Tibial nerve (tissue), 4 donors: ENCODE results near the gene MAPKAPK2. TPM values are rescaled to one million over a fixed set of nuclear protein-coding genes. Genes with fewer than 3 reads are reported as not detected.

Experiments
- DNase-seq, 2 donors: peaks; one replicate each; pipeline ENCODE4 v3.0.0-alpha.2; 2019; ENCODE audit warnings: low spot score in 2 of 2
- H3K27ac ChIP-seq, 4 donors: fragments of 200-600 bp; sonication (generic) in 3 of 4; one replicate each; pipeline ENCODE4 v1.5.1; 2017 to 2019; ENCODE audit warnings: mild to moderate bottlenecking in 1 of 4
- H3K27me3 ChIP-seq, 2 donors: fragments of 200-600 bp; sonication (generic) in 1 of 2; one replicate each; pipeline versions ENCODE4 v1.5.1 to v1.6.0; 2017 to 2019
- H3K36me3 ChIP-seq, 3 donors: fragments of 200-600 bp; sonication (generic); one replicate each; pipeline ENCODE4 v1.5.1; 2018 to 2019
- H3K4me1 ChIP-seq, 4 donors: fragments of 200-600 bp; sonication (generic) in 3 of 4; one replicate each; pipeline ENCODE4 v1.5.1; 2017 to 2019
- H3K4me3 ChIP-seq, 4 donors: fragments of 200-600 bp; sonication (generic) in 3 of 4; one replicate each; pipeline ENCODE4 v1.5.1; 2017 to 2019; ENCODE audit warnings: mild to moderate bottlenecking in 1 of 4, moderate library complexity in 1 of 4
- H3K9me3 ChIP-seq, 4 donors: fragments of 200-600 bp; sonication (generic) in 3 of 4; one replicate each; pipeline ENCODE4 v1.5.1; 2017 to 2019
- EP300 ChIP-seq, 2 donors: sonication (generic); formaldehyde crosslinking; IDR thresholded peaks; one replicate each; pipeline ENCODE4 v1.6.1; 2017; ENCODE audit warnings: antibody characterized with exemption in 2 of 2, mild to moderate bottlenecking in 1 of 2
- POLR2A ChIP-seq, 2 donors: fragments of 450-650 bp; IDR thresholded peaks; one replicate each; pipeline ENCODE4 v1.6.1; 2017; ENCODE audit warnings: antibody characterized with exemption in 2 of 2, mild to moderate bottlenecking in 2 of 2, moderate library complexity in 2 of 2
- WGBS, 2 donors: methylation state at CpG; one replicate each; pipeline ENCODE4 v1.1.5; 2018; 5-methylcytosine and 5-hydroxymethylcytosine counted together
- total RNA-seq, 4 donors: library from RNA; depleted of rRNA; stranded (reverse); fragments of >200 nt; gene quantifications; one replicate each; pipeline ENCODE4 v1.1.0, GENCODE V29; 2016
- TF ChIP-seq, protein P1 (sequence below), 5 experiments: fragments of 200-600 bp in 3 of 5; fragments of 450-650 bp in 2 of 5; sonication (generic) in 3 of 5; IDR thresholded peaks; one replicate each; pipeline ENCODE4 v1.5.1; 2016 to 2019; ENCODE audit warnings: antibody characterized with exemption in 5 of 5, mild to moderate bottlenecking in 3 of 5, moderate library complexity in 2 of 5

The MAPKAPK2 gene
- total RNA-seq, 4 donors from 2014 or later, result 30.6 to 49.5 (median 38.2) TPM

DNA sequence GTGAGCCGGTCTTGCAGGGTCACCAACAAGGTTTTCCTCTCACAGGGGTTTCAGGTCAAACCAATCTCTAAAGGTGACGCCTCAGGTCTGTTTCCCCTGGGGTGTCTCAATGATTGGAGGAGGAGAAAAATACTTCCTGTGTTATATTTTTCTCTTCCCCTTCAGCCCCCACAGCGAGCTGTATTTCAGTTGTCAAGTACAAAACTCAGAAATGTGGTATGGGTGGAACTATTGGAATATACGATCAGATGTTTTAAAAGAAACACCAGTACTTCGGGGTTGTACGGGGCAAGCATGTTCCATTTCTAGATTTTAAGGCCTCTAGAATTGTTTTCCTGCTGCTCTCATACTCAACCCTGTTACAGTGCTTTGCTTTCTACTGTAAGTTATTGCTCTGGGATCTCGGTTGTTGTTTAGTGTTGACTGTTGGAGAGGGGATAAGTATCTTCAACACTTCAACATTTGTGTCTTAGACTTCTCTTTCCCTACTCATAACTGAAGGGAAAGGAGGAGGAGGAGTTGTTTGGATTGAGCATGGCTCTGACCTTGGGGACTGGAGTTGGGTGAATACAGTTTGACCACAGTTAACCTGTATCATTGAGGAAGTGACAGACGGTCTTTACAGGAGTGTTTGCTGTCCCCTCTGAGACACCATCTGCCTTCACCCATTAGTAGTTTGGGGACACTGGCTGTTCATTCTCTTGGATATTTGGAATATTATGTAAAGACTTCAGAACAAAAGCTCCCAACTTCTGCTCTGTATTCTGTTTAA lies 2.0 kb downstream of the MAPKAPK2 start:
- no peak for DNase-seq
- Histone ChIP-seq H3K27me3 (peaks cover 0 to 11% of the 10 kb centered on the region in 2 donors), H3K9me3 (no peaks in the 10 kb centered on the region), H3K27ac (peak overlapping the region; percentile 89 to 99 (median 96)), H3K4me3 (peak overlapping the region; percentile 76 to 88 (median 82)), H3K4me1 (peaks cover 0 to 64% (median 42%) of the 10 kb centered on the region in 4 donors), H3K36me3 (no peaks in the 10 kb centered on the region)
- TF ChIP-seq, protein P1, sequence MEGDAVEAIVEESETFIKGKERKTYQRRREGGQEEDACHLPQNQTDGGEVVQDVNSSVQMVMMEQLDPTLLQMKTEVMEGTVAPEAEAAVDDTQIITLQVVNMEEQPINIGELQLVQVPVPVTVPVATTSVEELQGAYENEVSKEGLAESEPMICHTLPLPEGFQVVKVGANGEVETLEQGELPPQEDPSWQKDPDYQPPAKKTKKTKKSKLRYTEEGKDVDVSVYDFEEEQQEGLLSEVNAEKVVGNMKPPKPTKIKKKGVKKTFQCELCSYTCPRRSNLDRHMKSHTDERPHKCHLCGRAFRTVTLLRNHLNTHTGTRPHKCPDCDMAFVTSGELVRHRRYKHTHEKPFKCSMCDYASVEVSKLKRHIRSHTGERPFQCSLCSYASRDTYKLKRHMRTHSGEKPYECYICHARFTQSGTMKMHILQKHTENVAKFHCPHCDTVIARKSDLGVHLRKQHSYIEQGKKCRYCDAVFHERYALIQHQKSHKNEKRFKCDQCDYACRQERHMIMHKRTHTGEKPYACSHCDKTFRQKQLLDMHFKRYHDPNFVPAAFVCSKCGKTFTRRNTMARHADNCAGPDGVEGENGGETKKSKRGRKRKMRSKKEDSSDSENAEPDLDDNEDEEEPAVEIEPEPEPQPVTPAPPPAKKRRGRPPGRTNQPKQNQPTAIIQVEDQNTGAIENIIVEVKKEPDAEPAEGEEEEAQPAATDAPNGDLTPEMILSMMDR (IDR thresholded peaks at IDR 0.05), result no peak
- no peak for TF ChIP-seq POLR2A (IDR thresholded peaks at IDR 0.05)
- 6 to 14% methylated on average over 8 of the region's 8 CpGs for WGBS, 2 donors

DNA sequence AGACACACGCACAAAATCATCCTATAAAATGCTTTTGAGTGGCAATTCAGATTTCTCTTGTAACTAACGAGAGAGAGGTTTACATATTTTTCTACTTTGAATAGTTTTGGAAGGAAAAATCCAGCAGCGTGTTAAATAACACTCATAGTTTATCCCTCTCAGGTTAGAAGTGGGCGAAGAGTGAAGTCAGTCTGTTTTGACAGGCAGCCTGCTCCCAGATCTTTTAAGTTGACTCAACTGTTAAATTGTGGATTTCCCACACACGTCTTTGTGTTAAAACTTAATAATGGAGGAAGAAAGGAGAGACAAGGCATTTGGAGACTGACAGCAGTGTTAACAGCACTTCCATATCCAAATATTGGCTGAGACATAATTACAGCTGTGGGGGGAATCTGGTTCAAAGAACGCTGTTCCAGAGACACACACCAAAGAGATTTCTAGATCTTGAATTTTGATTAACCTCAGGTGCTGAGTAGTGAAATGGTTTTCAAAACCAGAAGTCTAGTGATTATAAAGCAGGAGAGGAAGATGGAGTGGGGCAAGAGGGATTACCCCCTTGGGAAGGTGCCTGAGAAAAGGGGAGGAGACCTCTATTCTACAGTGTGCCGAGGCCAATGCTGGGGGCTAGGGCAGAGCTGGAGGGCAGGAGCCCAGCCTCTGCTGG lies 2.7 kb downstream of the MAPKAPK2 start:
- 59% methylated on average over 7 of the region's 7 CpGs for WGBS, 2 donors
- H3K27ac ChIP-seq, result peak overlapping the region in 2 of 4 donors; percentile 96 to 97
- H3K9me3 ChIP-seq, result no peaks in the 10 kb centered on the region
- peak overlapping the region in 3 of 4 donors; percentile 76 to 88 (median 80) for H3K4me3 ChIP-seq
- H3K36me3 ChIP-seq, result no peaks in the 10 kb centered on the region
- peaks cover 0 to 11% of the 10 kb centered on the region in 2 donors for H3K27me3 ChIP-seq
- no peak for DNase-seq
- peaks cover 0 to 72% (median 49%) of the 10 kb centered on the region in 4 donors for H3K4me1 ChIP-seq
- no peak for TF ChIP-seq EP300 (IDR thresholded peaks at IDR 0.05)
- TF ChIP-seq POLR2A (IDR thresholded peaks at IDR 0.05), result no peak

DNA sequence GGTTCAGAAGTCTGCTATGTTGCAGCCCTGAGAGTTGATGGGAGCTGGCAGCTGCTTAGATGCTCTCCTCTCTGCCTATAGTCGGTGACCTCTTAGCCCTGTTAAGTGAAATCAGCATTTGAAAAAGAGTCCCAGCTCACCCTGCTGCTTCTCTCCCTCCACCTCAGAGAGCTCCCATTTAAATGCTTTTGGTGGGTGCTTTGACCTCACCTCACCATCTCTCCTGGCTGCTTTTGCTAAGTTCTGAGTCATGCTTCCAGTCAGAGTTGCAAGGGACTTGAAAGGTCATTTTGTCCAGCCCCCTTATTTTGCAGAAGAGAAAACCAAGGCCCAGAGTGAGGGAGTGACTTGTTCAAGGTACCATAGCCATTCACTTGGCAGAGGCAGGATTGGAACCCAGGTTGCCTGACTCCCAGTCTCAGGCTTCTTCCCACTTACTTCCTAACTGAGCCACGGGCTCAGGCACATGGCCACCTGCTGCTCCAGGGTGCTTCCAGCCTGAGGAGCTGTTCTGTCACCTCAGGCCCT lies 3.3 kb downstream of the MAPKAPK2 start:
- Histone ChIP-seq H3K27ac (no peak overlapping the region), H3K27me3 (peaks cover 0 to 11% of the 10 kb centered on the region in 2 donors), H3K4me1 (peaks cover 0 to 78% (median 55%) of the 10 kb centered on the region in 4 donors), H3K36me3 (no peaks in the 10 kb centered on the region), H3K4me3 (no peak overlapping the region), H3K9me3 (no peaks in the 10 kb centered on the region)
- 49 to 58% methylated on average over 2 of the region's 2 CpGs for WGBS, 2 donors
- DNase-seq, result no peak
- TF ChIP-seq, protein P1 (IDR thresholded peaks at IDR 0.05), result no peak
- TF ChIP-seq POLR2A (IDR thresholded peaks at IDR 0.05), result no peak
- no peak for TF ChIP-seq EP300 (IDR thresholded peaks at IDR 0.05)

DNA sequence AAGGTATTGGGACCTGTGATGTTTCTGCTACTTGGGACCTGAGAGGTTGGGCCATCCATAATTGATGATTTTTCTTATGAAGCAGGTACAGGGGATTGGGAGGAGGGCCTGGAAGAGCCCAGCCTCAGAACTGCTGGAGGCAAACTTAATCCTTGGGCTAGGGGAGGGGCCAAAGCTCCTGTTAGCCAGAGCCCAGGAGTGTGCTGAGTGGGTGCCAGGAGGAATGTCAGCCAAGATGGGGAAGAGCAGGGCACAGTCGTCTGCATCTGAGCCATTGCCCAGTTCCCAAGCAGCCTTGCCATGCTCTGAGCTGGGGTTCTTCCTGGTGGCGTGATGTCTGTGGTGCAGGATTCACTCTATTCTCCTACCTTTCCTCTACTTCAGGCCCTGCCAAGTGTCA lies 5.8 kb downstream of the MAPKAPK2 start:
- Histone ChIP-seq H3K27me3 (no peaks in the 10 kb centered on the region), H3K4me1 (peaks cover 0 to 93% (median 66%) of the 10 kb centered on the region in 4 donors), H3K36me3 (no peaks in the 10 kb centered on the region), H3K9me3 (no peaks in the 10 kb centered on the region), H3K4me3 (no peak overlapping the region), H3K27ac (no peak overlapping the region)
- TF ChIP-seq POLR2A (IDR thresholded peaks at IDR 0.05) (no peak), EP300 (IDR thresholded peaks at IDR 0.05) (no peak)
- TF ChIP-seq, protein P1 (IDR thresholded peaks at IDR 0.05), result no peak
- WGBS, 2 donors, result 58 to 64% methylated on average over 2 of the region's 2 CpGs
- no peak for DNase-seq

DNA sequence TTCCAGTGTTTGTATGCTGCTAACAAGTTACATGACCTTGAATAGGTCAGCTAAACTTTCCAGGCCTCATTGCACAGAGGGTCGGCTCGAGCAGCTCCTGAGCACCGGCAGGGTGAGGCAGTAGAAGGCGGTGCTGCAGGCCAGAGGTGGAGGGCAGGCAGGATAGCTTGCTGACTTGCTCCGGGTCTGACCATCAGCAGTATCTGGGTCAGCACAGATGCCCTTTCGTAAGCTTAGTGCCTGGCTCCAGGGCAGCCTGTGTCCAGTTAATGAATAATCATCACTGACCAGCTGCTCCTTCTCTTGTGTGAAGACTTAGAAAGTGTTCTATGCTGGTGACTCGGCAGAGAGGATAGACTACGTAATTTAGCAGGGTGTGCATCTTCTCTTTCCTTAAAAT lies 6.9 kb downstream of the MAPKAPK2 start:
- WGBS, 2 donors, result 36 to 52% methylated on average over 8 of the region's 8 CpGs
- no peaks in the 10 kb centered on the region for H3K9me3 ChIP-seq
- no peaks in the 10 kb centered on the region for H3K36me3 ChIP-seq
- no peak for DNase-seq
- H3K27ac ChIP-seq, result no peak overlapping the region
- H3K4me1 ChIP-seq, result peaks cover 0 to 97% (median 66%) of the 10 kb centered on the region in 4 donors
- H3K27me3 ChIP-seq, result no peaks in the 10 kb centered on the region
- TF ChIP-seq POLR2A (IDR thresholded peaks at IDR 0.05) (no peak), EP300 (IDR thresholded peaks at IDR 0.05) (no peak)
- no peak overlapping the region for H3K4me3 ChIP-seq

DNA sequence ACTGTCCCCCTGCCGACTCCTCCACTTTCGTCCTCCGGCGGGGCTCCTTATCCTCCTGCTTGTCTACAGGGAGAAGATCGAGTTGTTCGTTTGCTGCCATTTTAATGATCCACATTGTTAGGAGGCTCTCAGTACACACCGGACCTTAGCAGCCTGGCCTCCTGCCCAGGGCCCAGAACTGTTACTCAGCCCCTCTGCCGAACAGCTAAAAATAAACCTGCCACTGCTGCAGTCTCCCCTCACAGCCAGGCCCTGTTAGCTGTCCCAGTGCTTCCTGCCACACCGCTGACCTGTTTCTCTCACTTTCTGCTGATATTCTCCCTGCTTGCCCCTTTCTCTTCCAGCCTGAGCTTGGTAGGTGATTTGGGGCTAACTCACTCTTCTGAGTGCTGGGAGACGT lies 8.3 kb downstream of the MAPKAPK2 start:
- no peaks in the 10 kb centered on the region for H3K27me3 ChIP-seq
- no peaks in the 10 kb centered on the region for H3K36me3 ChIP-seq
- no peaks in the 10 kb centered on the region for H3K9me3 ChIP-seq
- TF ChIP-seq EP300 (IDR thresholded peaks at IDR 0.05) (no peak), POLR2A (IDR thresholded peaks at IDR 0.05) (no peak)
- TF ChIP-seq, protein P1 (IDR thresholded peaks at IDR 0.05), result no peak
- H3K4me1 ChIP-seq, result peaks cover 0 to 97% (median 55%) of the 10 kb centered on the region in 4 donors
- no peak overlapping the region for H3K4me3 ChIP-seq
- no peak for DNase-seq
- peak overlapping the region in 2 of 4 donors; percentile 9 to 30 for H3K27ac ChIP-seq
- WGBS, 2 donors, result 48 to 55% methylated on average over 10 of the region's 10 CpGs
